OCI-LY7 (cell line): ENCODE results near the gene KCNIP3. TPM values are rescaled to one million over a fixed set of nuclear protein-coding genes. Genes with fewer than 3 reads are reported as not detected.

ENCODE experiments used
- BruUV-seq: library from RNA; stranded (reverse); fragments of 400-500 nt; replicated peaks from 2 replicates; lab custom pipeline; 2021; lab: Mats Ljungman, UMichigan
- CTCF ChIA-PET: fragments of 300-600 bp; sonication (Branson Sonifier 250); formaldehyde crosslinking; loops from one replicate; lab custom pipeline; 2022; ENCODE audit warnings: antibody characterized with exemption; ENCODE audit not compliant: unreplicated experiment; lab: Charles Lee
- POLR2A ChIA-PET: fragments of 300-600 bp; sonication (Branson Sonifier 250); formaldehyde crosslinking; loops from one replicate; lab custom pipeline; 2022; ENCODE audit warnings: antibody characterized with exemption; lab: Charles Lee
- DNase-seq: peaks from one replicate; pipeline ENCODE4 v3.0.0-alpha.2; 2015; ENCODE audit warnings: low spot score
- H2AFZ ChIP-seq: fragments of 200-600 bp; sonication (generic), shearing (Covaris generic); 2 replicates; pipeline ENCODE4 v1.6.1; 2014; ENCODE audit warnings: mild to moderate bottlenecking, antibody characterized with exemption, low read length, moderate library complexity
- H3K27ac ChIP-seq: fragments of 200-600 bp; sonication (generic); 2 replicates; pipeline ENCODE4 v1.5.1; 2014; ENCODE audit warnings: mixed run types, low read depth, mild to moderate bottlenecking, moderate library complexity, low read length, inconsistent platforms; ENCODE audit not compliant: poor library complexity, severe bottlenecking
- H3K36me3 ChIP-seq: fragments of 200-600 bp; sonication (generic); 2 replicates; pipeline ENCODE4 v1.6.1; 2014; ENCODE audit warnings: mild to moderate bottlenecking, antibody characterized with exemption, low read length, moderate library complexity, mixed read lengths; ENCODE audit not compliant: insufficient read depth
- H3K4me1 ChIP-seq: fragments of 200-600 bp; sonication (generic); 2 replicates; pipeline ENCODE4 v1.5.1; 2014; ENCODE audit warnings: mild to moderate bottlenecking, low read length; ENCODE audit not compliant: insufficient read depth, poor library complexity, severe bottlenecking
- H3K4me2 ChIP-seq: fragments of 200-600 bp; sonication (generic); 2 replicates; pipeline ENCODE4 v1.6.1; 2014; ENCODE audit warnings: mild to moderate bottlenecking, low read length
- H3K4me3 ChIP-seq: fragments of 200-600 bp; sonication (generic); 2 replicates; pipeline ENCODE4 v1.5.1; 2014; ENCODE audit warnings: mild to moderate bottlenecking, low read depth, low read length; ENCODE audit not compliant: poor library complexity, severe bottlenecking
- H3K79me2 ChIP-seq: fragments of 200-600 bp; sonication (generic); 2 replicates; pipeline ENCODE4 v1.6.1; 2016; ENCODE audit warnings: low read depth, mild to moderate bottlenecking, low read length, moderate library complexity, mixed read lengths; ENCODE audit not compliant: insufficient read depth
- H3K9me2 ChIP-seq: fragments of 200-600 bp; sonication (generic); 2 replicates; pipeline ENCODE4 v1.6.1; 2016; ENCODE audit warnings: mild to moderate bottlenecking, low read length, mixed read lengths; ENCODE audit not compliant: insufficient read depth
- H3K9me3 ChIP-seq: fragments of 200-600 bp; sonication (generic); 2 replicates; pipeline ENCODE4 v1.6.1; 2014; ENCODE audit warnings: mild to moderate bottlenecking, mixed run types, low read length, mixed read lengths
- H4K20me1 ChIP-seq: fragments of 200-600 bp; sonication (generic); 2 replicates; pipeline ENCODE4 v1.6.1; 2014; ENCODE audit warnings: mild to moderate bottlenecking, antibody characterized with exemption, low read length, moderate library complexity, mixed read lengths; ENCODE audit not compliant: insufficient read depth
- CTCF ChIP-seq: fragments of 200-600 bp; sonication (generic); conservative IDR thresholded peaks from 2 replicates; pipeline ENCODE4 v1.5.1; 2014; ENCODE audit warnings: mild to moderate bottlenecking, antibody characterized with exemption, low read length, moderate library complexity, mixed read lengths
- EZH2phosphoT487 ChIP-seq: fragments of 200-600 bp; sonication (generic); IDR thresholded peaks from 2 replicates; pipeline ENCODE4 v1.6.1; 2018; ENCODE audit warnings: low read depth, borderline replicate concordance, mild to moderate bottlenecking, mixed run types, antibody characterized with exemption, low read length, moderate library complexity, mixed read lengths
- intact Hi-C: fragments of 100-400 bp; cut with micrococcal nuclease; formaldehyde crosslinking; loops from one replicate; pipeline ENCODE4 v1.10.0; 2022; ENCODE audit not compliant: unreplicated experiment
- total RNA-seq, 2 experiments: library from RNA; depleted of rRNA in 1 of 2; stranded (reverse); fragments of >200 nt in 1 of 2; shearing (Covaris generic) in 1 of 2; gene quantifications; 2 replicates each; pipeline ENCODE4 v1.2.3, GENCODE V29; 2014 to 2022

The KCNIP3 gene
- total RNA-seq, 2 experiments from 2014 or later = not detected

- intact Hi-C loops = no loop called here
- no peak for DNase-seq
- H3K9me2 ChIP-seq = no peaks in the 10 kb centered on the region
- H3K4me3 ChIP-seq = no peak overlapping the region
- H3K79me2 ChIP-seq = no peaks in the 10 kb centered on the region
- BruUV-seq = no TSS peak
- no peaks in the 10 kb centered on the region for H3K9me3 ChIP-seq
- no peaks in the 10 kb centered on the region for H3K4me1 ChIP-seq
- POLR2A ChIA-PET = no interaction called here
- H3K27ac ChIP-seq = no peak overlapping the region
- TF ChIP-seq EZH2phosphoT487 (no peak), CTCF (no peak)
- no peak overlapping the region for H2AFZ ChIP-seq
- H4K20me1 ChIP-seq = no peaks in the 10 kb centered on the region
- no peak overlapping the region for H3K4me2 ChIP-seq
- CTCF ChIA-PET = interaction anchor here (0.5 kb wide), 1 partner anchor 373 kb away, joined by 3 read pairs; no protein-coding TSS in a partner anchor
- no peaks in the 10 kb centered on the region for H3K36me3 ChIP-seq
Measured at GRCh38 chr2:95374029-95374428, 76.9 kb downstream of the KCNIP3 start.

GRCh38 chr2:95374451-95374920, 77.3 kb downstream of the KCNIP3 start:
- Histone ChIP-seq H3K36me3 (no peaks in the 10 kb centered on the region), H3K9me3 (no peaks in the 10 kb centered on the region), H2AFZ (no peak overlapping the region), H3K79me2 (no peaks in the 10 kb centered on the region), H3K9me2 (no peaks in the 10 kb centered on the region), H4K20me1 (no peaks in the 10 kb centered on the region), H3K4me1 (no peaks in the 10 kb centered on the region), H3K4me2 (no peak overlapping the region), H3K27ac (no peak overlapping the region), H3K4me3 (no peak overlapping the region)
- CTCF ChIA-PET = interaction anchor here (0.5 kb wide), 1 partner anchor 373 kb away, joined by 3 read pairs; no protein-coding TSS in a partner anchor
- intact Hi-C loops = no loop called here
- POLR2A ChIA-PET = no interaction called here
- no peak for DNase-seq
- TF ChIP-seq CTCF = no peak
- TF ChIP-seq EZH2phosphoT487 = no peak
- no TSS peak for BruUV-seq

GRCh38 chr2:95374921-95375471, 77.8 kb downstream of the KCNIP3 start:
- BruUV-seq = no TSS peak

More at GRCh38 chr2:95374921-95375471, 77.8 kb downstream of the KCNIP3 start:
- Histone ChIP-seq H3K79me2 (no peaks in the 10 kb centered on the region), H3K4me3 (no peak overlapping the region), H3K9me2 (no peaks in the 10 kb centered on the region), H3K4me1 (no peaks in the 10 kb centered on the region), H3K36me3 (no peaks in the 10 kb centered on the region), H3K9me3 (no peaks in the 10 kb centered on the region), H3K27ac (no peak overlapping the region), H3K4me2 (no peak overlapping the region), H4K20me1 (no peaks in the 10 kb centered on the region), H2AFZ (no peak overlapping the region)
- TF ChIP-seq CTCF (no peak), EZH2phosphoT487 (no peak)
- POLR2A ChIA-PET = interaction anchor here (0.6 kb wide), 1 partner anchor 11 kb away, joined by 3 read pairs; no protein-coding TSS in a partner anchor
- intact Hi-C loops = no loop called here
- CTCF ChIA-PET = no interaction called here
- DNase-seq = no peak
